ENCODE measurements around the gene DLG2.
"Not testable (repeated sequence)": the region's sequence is repeated elsewhere in the genome, so short reads cannot be mapped to it uniquely, and the experiment has no call there.

DLG2 gene

DNA sequence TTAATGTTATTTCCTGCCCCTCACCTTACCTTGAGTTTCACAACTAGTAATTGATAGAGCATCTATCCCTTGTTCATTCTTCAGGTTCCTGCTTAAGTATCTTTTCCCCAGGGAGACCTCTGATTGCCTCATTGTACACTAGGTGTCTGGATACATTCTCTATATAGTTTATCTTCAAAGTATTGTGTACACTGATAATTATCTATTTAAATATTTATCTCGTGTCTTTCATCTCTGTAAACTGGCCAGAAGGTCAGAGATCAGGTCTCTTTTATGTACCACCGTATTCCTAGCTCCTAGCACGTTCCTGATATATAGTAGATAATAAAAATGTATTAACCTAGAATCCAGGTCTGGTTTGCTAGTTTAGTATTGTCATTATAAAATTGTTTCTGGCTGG lies 7.6 kb upstream of the DLG2 start:
- DNase-seq, result no peak

DNA sequence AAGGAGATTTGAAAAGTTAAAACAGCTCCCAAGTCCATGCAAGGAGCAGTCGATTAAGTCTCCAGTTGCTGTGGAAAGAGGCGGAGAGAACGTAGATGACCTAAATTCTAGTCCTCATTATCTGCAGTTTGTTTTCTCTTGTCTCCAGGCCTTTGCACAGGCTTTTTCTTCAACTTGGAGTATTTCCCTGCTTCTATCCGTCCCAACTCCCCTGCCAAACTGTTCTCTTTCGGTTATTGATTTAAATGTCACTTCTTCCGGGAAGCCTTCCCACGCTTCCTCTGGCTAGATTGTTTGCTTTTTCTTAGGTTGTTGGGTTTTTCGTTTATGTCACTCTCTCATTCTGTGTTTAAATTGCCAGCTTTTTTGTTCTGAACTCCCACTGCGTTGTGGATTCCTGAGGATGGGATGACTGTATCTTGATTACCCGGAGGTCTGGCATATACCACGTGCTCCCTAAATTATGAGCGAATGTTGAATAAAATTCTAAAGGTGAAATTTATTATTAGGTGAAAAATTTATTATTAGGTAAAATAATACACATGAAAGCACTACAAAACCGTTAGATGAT lies 1.7 kb upstream of the DLG2 start:
- DNase-seq, result no peak

DNA sequence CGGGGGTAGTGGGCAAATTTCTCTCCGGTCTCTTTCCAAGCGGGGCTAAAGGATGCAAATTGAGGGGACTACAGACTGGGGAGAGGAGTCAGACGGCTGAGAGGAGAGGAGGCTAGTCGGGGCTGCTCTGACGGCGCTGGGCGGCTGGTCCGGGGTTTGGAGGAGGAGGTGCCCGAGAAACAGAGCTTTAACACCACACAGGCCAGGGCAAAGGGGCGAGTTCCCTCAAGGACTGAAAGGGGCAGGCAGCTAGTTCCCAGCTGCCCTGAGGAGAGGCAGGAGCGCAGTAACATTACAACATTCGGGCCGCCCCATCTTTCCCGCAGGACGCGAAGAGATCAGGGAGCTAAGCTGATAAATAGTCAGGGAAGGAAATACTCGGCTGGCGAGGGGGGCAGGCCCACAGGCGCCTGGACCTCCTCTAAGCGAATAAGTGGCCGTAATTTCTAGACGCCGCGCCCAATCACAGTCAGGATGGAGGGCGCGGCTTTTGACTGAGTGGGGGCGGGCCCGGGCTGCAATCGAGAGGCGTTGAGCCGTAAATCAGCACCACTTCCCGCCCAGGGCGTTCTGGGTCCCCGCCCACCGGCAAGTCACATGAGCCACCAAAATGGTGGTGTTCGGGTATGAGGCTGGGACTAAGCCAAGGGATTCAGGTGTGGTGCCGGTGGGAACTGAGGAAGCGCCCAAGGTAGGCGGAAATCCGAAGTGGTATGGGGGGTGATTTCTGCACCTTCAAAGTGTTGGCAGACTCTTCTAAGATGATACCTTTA lies 1.0 kb upstream of the DLG2 start, which contains the start of gene TMEM126B:
Gene TMEM126B (plus strand): TSS at position 596 of the 773 bp plus-strand sequence. CDS start 15 bp downstream, at position 611.
- DNase-seq, result peak; percentile 96 to 99

DNA sequence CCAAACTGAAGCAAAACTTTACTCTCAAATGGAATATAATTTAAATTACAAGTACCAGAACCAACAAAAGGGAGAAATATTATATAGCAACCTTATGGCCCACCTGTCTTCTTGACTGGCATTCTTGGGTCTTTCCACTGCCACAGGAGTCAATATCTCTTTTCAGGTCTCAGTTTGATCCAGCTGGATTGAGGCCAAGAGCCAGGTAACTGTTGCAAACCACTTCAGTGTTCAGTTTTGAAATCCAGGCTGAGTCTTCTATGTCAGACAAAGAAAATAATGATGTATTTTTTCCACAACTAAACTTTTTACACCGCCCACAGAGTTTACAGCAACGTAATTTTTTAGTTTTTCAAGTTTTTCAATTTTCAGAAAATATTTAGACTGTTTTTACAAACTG lies 648 bp downstream of the DLG2 start:
- DNase-seq, result no peak

DNA sequence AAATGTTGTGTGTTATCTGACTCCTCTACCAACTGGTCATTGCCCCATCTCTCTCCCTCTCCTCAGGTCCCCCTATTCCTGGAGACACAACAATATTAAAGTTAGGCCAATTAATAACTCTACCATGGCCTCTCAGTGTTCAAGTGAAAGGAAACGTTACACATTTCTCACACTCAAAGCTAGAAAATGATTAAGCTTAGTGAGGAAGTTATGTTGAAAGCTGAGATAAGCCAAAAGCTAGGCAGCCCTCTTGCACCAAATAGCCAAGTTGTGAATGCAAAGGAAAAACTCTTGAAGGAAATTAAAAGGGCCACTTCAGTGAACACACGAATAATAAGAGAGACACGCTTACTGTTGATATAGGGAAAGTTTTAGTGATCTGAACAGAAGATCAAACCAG lies 6.9 kb downstream of the DLG2 start:
- no peak for DNase-seq

DNA sequence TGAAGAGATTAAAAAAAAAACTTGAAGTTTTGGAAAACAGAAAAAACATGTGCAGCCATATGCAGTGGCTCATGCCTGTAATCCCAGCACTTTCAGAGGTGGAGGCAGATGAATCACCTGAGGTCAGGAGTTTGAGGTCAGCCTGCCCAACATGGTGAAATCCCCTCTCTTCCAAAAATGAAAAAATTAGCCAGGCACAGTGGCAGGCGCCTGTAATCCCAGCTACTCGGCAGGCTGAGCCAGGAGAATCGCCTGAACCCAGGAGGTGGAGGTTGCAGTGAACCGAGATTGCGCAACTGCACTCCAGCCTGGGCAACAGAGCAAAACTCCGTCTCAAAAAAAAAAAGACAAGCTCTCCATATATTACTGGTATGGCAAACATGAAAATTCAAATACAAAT lies 7.6 kb downstream of the DLG2 start:
- no peak for DNase-seq

DNA sequence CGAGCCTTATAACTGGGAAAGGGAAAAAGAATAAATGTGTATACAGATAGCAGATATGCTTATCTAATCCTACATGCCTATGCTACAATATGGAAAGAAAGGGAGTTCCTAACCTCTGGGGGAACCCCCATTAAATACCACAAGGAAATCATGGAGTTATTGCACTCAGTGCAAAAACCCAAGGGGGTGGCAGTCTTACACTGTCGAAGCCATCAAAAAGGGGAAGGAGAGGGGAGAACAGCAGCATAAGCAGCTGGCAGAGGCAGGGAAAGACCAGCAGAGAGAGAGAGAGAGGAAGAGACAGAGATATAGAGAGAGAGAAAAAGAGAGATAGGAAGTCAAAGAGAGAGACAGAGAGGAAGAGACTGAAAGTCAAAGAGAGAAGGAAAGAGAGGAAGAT lies 15.5 kb downstream of the DLG2 start:
- DNase-seq, result not testable (repeated sequence)

DNA sequence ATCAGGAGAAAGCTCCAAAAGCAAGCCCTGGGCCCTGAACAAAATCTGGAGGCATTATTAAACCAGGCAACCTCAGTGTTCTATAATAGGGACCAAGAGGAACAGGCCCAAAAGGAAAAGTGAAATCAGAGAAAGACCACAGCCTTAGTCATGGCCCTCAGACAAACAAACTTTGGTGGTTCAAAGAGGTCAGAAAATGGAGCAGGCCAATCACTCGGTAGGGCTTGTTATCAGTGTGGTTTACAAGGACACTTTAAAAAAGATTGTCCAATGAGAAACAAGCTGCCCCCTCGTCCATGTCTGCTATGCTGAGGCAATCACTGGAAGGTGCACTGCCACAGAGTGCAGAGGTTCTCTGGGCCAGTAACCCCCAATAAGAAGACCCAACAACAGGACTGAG lies 17.9 kb downstream of the DLG2 start:
- DNase-seq, result not testable (repeated sequence)

DNA sequence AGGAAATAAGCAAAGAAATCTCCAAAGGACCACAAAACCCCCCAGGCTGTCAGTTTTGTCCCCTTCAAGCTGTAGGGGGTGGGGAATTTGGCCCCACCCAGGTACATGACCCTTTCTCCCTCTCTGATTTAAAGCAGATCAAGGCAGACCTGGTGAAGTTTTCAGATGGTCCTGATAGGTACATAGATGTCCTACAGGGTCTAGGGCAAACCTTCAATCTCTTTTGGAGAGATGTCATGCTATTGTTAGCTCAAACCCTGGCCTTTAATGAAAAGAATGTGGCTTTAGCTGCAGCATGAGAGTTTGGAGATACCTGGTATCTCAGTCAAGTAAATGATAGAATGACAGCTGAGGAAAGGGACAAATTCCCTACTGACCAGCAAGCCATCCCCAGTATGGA lies 18.5 kb downstream of the DLG2 start:
- DNase-seq, result not testable (repeated sequence)

DNA sequence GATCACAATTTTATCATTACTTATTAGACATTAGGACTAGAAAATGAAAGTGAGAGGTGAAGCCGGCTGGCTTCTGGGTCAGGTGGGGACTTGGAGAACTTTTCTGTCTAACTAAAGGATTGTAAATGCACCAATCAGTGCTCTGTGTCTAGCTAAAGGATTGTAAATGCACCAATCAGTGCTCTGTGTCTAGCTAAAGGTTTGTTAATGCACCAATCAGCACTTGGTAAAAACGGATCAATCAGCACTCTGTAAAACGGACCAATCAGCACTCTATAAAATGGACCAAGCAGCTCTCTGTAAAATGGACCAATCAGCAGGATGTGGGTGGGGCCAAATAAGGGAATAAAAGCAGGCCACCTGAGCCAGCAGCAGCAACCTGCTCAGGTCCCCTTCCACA lies 20.9 kb downstream of the DLG2 start:
- not testable (repeated sequence) for DNase-seq

DNA sequence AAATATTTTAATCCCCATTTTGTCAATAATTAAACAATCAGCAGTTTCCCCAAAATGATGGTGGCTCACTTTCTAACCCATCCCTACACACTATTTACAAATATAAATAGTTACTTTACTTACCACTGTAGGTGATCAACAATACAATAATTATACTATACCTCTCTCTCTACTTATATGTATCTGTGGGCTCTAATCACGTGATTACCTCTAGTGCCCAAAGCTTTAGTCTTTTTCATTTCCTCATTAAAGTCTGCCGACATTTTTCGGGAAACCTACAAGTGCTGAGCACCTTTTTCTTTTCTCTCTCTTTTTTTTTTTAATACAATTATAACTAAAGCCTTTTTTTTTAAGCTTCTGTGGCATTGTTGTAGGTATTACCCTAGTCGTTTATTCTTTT lies 23.9 kb downstream of the DLG2 start:
- DNase-seq, result no peak

DNA sequence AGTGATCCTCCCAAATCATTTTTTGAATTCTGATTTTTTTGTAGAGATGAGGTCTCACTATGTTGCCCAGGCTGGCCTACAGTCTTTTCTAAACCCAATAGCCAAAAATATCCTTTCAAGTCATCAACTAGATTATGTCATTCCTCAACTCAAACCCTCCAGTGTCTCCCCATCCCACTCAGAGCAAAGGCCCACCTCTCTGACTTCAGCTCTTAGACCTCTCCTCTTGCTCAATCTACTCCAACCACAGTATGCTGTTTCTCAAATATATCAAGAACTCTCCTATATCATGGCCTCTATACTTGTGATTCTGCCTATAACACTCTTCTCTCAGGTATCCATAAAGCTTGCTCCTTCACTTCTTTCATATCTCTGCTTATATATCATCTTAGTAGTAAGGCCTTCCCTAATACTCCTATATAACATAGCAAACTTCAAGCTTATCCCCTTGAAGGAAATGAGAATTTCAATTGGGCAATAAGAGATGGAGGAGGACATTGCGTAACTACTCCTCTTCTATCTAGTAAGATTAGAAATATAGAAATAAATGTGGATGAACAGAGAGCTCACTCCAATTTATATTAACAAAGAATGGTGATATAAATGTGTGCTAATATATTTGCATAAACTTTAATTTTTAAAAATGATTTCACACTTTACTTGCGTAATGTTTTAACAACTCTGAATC lies 24.5 kb downstream of the DLG2 start:
- DNase-seq, result no peak

DNA sequence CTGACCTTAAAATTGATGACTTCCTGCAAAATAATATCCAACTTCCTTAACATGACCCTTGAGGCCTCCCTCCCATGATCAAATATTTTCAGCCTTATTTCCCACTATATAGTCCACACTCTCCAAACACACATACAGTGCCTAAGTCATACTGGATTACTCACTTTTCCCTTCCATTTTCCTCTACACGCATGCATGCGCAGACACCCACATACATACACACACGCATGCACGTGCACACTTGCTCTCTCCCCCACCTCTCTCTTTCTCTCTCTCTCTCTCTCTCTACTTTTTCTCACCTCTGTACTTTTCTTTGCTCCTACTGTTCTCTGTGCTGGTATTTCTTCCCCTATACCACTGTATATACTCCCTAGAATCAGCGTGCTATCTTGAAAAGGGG lies 28.1 kb downstream of the DLG2 start:
- no peak for DNase-seq

DNA sequence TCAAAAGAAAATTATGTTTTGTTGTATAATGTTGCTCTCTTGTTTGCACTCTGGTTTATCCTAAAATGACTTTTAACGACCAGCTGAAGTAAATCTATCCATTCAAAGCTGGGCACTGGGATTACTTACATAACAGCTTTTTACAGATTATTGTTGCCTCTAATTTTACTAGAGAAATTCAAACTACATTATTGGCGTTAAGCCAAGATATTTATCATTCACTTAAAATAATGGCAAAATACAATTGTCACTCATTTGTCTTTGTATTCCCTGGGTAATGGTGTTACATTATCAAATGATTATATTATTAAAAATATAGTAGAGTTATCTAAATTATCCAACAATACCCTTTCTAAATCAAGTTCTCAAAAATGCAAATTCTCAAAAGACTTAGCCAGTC lies 30.3 kb downstream of the DLG2 start:
- no peak for DNase-seq

DNA sequence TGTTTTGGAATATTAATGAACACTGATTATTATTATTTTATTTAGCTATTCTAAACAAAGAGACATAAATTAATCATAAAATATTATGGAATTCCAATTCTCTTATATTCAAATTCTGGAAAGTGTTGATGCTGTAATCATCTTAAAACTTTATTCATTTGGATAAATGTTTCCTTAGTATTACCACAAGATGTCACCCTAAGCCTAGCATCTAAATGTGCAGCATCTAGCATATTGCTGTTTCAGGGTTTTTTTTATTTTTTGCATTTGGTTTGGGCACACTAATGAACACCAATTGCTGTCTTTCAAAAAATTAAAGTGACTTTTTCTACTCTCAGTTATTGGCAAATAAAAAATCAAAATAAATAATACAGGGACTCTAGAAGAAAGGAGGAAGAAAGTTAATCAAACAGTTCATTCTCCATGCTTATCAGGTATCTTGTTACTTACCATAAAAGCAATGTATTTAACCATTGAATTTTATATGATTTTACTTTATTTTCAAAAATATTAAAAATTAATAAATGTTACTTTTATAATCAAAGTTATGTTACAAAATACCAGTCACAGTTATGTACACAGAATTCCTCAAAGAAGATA lies 31.8 kb downstream of the DLG2 start:
- no peak for DNase-seq

DNA sequence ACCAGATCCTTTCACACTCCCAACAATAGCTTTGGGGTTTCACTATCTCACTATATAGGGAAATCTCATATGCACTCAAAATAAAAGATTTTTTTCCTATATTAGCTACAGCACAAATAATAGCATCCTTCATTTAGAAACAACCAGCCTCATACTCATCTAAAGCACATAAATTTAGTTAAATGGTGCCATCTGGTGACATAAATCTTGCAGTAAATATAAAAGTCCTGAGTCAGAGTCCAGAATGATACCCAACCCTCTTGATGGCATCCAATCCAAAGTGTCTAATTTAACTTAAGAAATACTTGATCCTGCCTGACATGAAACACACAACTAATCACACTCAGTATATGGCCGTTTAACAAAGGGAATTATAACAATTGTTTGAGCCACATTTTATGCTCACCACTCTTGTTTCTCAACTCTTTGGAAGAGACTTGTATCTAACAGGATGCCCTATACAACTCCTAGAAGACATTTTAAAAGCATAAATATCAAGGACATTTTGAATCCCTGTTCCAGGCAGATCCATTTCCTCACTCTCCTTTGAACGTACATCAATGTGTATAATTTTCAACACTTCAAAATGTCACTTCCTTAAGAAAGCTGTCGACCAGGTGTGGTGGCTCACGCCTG lies 36.2 kb downstream of the DLG2 start:
- no peak for DNase-seq

DNA sequence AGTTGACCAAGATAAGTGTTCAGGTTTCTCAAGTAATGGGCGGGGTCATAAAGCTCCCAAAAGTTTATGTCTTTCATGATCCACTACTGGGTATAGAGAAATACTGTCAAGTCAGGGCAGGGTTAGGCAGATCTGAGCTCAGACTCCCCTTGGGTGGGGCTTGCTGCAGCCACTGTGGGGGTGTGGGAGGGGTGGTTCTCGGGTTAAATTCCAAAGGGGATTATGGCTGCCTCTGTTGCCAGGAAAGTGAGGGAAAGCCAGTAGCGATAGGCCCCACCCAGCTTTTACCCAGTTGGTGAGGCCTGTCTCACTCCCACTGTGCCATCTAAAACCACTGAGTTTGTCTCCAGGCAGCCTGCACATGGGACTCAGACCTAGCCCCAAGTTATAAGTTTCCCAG lies 37.8 kb downstream of the DLG2 start:
- DNase-seq, result no peak

DNA sequence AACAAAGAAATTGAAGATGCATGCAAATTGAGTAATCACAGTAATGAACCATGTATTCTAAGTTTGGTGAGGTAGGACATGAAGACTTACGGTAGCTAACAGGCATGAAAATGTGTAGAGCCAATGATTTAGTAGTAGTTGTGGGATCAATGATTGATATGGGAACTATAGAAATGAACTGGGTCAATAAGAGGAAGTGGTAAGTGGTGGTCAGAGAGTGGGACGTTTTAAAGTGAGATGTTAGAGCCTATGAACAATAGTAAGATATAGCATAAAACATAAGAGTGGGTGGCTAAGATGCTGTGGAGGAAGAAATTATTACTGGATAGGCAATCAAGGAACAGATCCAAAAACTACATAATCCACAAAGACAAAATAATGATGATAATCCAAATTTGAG lies 45.0 kb downstream of the DLG2 start:
- no peak for DNase-seq

DNA sequence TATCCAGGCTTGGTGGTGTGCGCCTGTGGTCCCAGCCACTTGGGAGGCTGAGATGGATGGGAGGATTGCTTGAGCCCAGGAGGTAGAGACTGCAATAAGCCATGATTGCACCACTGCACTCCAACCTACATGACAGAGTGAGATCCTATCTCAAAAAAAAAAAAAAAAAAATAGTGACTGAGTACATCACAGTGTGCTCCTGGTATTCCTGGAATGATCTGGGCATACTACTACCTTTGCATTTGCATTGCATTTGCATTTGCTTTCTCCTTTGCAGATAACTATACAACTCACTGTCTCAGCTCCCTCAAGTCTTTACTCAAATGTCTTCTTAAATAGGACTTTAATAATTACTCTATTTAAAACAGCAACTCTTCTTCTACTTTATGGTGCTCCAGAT lies 51.8 kb downstream of the DLG2 start:
- no peak for DNase-seq

DNA sequence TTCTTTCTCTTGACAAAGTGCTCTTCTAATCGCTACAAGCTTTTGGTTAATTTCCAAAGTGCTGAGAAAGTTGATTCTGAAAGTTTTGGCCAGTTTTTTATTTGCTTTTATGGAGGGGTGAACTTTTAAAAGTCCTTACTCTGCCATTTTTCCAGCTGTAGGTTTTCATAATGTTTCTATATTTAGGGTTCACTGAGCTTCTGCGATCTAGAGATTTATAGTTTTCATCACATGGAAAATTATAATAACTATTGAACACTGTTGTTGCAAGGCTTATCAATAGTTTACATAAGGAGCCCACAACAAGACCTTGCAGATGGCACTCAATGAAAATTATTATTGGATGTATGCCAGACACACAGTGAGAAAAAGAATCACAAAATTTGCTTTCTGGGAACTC lies 55.1 kb downstream of the DLG2 start:
- DNase-seq, result no peak

DNA sequence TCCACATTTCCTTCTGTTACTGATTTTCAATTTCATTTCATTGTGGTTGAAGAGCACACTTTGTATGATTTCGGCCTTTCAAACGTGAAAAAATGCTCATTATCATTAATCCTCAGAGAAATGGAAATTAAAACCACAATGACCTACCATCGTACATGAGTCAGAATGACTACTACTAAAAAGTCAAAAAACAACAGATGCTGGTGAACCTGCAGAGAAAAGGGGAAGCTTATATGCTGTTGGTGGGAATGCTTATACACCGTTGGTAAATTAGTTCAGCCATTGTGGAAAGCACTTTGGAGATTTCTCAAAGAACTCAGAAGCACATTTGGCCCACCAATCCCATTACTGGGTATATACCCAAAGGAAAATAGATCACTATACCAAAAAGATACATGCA lies 57.6 kb downstream of the DLG2 start:
- DNase-seq, result no peak

DNA sequence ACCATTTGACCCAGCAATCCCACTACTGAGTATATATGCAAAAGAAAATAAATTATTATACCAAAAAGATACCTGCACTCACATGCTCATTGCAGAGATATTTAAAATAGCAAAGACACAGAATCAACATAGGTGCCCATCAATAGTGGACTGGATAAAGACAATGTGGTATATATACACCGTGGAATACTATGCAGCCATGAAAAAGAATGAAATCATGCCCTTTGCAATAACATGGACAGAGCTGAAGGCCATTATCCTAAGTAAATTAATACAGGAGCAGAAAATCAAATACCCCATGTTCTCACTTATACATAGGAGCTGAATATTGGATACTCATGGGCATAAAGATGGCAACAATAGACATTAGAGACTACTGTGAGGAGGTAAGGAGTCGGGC lies 68.7 kb downstream of the DLG2 start:
- DNase-seq, result no peak

DNA sequence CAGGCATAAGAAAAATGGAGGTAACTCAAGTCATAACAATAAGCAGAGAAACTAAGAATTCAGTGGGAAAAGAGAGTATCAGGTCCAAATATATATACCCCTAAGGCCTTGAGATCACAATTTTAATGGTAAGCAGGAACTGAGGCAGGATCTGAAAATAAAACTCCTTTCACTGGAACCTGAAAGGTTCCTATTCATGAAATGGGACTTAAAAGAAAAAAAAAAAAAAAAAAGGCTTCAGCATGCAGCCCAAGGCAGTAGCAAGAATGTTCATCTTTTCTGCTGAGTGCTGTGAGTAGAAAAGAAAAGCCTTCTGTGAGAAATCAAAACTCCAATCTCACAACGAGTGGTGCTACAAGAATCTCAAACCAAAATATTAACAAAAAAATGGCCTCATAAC lies 75.3 kb downstream of the DLG2 start:
- no peak for DNase-seq

All from cerebellar nuclear complex (tissue), 1 donor.